ENCODE measurements around the gene MYMX. TPM values are rescaled to one million over a fixed set of nuclear protein-coding genes. Genes with fewer than 3 reads are reported as not detected.

The MYMX gene
- total and polyA plus RNA-seq, 4 donors: 0.21 TPM; not detected in 3

DNA sequence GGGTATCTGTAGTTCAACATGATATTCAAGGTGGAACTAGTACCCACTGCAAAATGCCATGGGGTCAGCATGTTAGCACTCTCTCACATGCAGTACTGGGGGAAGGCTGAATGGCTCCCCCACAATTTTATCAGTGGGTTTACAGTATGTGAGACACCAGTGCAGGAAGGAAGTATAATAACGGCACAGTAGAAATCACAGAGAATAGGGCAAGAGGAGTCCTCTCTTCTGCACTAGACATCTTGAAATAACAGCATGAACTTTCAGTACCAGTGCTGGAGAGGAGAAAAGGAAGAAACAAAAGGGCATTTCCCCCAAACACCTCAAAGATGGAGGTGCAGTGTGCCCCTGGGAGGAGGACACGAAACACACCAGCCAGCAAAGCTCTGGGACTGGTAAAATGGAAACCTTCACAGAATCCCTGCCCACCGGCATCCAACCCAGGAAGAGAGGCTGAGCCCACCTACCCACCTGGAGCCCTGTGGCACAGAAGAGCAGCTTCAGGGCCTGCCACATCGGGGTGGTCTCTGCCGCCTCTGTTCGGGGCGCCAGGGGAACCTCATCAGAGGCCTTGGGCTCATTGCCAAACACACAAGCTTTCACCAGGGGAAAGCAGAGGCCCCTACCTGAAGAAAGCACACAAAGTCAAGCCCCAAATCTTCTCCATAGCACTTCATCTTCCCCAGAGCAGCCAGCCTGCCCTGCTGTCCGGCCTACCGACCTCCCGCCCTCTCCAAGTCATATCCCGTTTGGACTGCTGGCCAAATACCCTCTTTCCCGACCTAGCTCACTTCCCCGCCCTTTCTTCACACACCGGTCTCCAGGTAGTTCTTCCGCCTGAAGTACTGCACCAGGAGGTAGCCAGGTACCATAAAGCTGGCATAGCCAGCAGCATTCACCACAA is 39.4 kb downstream of the MYMX start:
- Histone ChIP-seq H3K4me1 (ENCODE audit: control insufficient read depth in 5 of 5, insufficient read depth in 5 of 5, low read length in 5 of 5) (peaks cover 0 to 19% (median 5%) of the 10 kb centered on the region in 5 donors), H3K27ac (ENCODE audit: low read depth in 1 of 2, low read length in 1 of 2) (peak overlapping the region; percentile 89), H3K4me3 (peak overlapping the region; percentile 83), H3K9me3 (ENCODE audit: control insufficient read depth in 4 of 4, insufficient read depth in 3 of 4, low read length in 3 of 4) (no peaks in the 10 kb centered on the region), H3K27me3 (ENCODE audit: control insufficient read depth in 3 of 3, insufficient read depth in 3 of 3, low read length in 2 of 3) (no peaks in the 10 kb centered on the region), H3K9ac (ENCODE audit: insufficient read depth in 1 of 2, low read length in 2 of 2) (peak overlapping the region in 1 of 2 donors; percentile 1), H3K36me3 (ENCODE audit: control insufficient read depth in 4 of 4, insufficient read depth in 4 of 4, low read length in 4 of 4) (peaks cover 27 to 43% (median 36%) of the 10 kb centered on the region in 4 donors)
- ATAC-seq (ENCODE audit: insufficient read depth, low FRiP score) (peak; percentile 2), DNase-seq (no peak)
- 26 to 27% methylated on average over 15 of the region's 15 CpGs for WGBS, 2 donors
- TF ChIP-seq, protein P1, sequence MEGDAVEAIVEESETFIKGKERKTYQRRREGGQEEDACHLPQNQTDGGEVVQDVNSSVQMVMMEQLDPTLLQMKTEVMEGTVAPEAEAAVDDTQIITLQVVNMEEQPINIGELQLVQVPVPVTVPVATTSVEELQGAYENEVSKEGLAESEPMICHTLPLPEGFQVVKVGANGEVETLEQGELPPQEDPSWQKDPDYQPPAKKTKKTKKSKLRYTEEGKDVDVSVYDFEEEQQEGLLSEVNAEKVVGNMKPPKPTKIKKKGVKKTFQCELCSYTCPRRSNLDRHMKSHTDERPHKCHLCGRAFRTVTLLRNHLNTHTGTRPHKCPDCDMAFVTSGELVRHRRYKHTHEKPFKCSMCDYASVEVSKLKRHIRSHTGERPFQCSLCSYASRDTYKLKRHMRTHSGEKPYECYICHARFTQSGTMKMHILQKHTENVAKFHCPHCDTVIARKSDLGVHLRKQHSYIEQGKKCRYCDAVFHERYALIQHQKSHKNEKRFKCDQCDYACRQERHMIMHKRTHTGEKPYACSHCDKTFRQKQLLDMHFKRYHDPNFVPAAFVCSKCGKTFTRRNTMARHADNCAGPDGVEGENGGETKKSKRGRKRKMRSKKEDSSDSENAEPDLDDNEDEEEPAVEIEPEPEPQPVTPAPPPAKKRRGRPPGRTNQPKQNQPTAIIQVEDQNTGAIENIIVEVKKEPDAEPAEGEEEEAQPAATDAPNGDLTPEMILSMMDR (IDR thresholded peaks at IDR 0.05; ENCODE audit: control extremely low read depth, extremely low read depth): no peak

DNA sequence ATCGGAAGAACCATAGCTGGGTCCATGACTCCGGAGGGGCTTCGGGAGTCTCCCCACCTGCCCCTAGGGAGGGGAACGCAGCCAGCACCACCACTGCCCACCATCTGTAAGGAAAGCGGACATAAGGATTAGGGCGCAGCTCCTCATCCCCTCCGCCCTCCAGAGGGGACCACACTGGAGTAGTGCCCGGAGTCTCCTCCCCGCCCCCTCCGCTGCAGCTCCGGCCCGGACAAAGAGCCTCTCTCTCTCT is 40.0 kb downstream of the MYMX start:
- Histone ChIP-seq H3K4me3 (peak overlapping the region; percentile 83), H3K9ac (ENCODE audit: insufficient read depth in 1 of 2, low read length in 2 of 2) (peak overlapping the region in 1 of 2 donors; percentile 1), H3K36me3 (ENCODE audit: control insufficient read depth in 4 of 4, insufficient read depth in 4 of 4, low read length in 4 of 4) (peaks cover 22 to 44% (median 35%) of the 10 kb centered on the region in 4 donors), H3K4me1 (ENCODE audit: control insufficient read depth in 5 of 5, insufficient read depth in 5 of 5, low read length in 5 of 5) (peaks cover 0 to 19% (median 5%) of the 10 kb centered on the region in 5 donors), H3K27ac (ENCODE audit: low read depth in 1 of 2, low read length in 1 of 2) (peak overlapping the region; percentile 89), H3K27me3 (ENCODE audit: control insufficient read depth in 3 of 3, insufficient read depth in 3 of 3, low read length in 2 of 3) (no peaks in the 10 kb centered on the region), H3K9me3 (ENCODE audit: control insufficient read depth in 4 of 4, insufficient read depth in 3 of 4, low read length in 3 of 4) (no peaks in the 10 kb centered on the region)
- DNase-seq (no peak), ATAC-seq (ENCODE audit: insufficient read depth, low FRiP score) (peak; percentile 3)
- TF ChIP-seq, protein P1 (IDR thresholded peaks at IDR 0.05; ENCODE audit: control extremely low read depth, extremely low read depth): no peak
- WGBS, 2 donors: 1% methylated on average over 10 to 12 of the region's 12 CpGs

DNA sequence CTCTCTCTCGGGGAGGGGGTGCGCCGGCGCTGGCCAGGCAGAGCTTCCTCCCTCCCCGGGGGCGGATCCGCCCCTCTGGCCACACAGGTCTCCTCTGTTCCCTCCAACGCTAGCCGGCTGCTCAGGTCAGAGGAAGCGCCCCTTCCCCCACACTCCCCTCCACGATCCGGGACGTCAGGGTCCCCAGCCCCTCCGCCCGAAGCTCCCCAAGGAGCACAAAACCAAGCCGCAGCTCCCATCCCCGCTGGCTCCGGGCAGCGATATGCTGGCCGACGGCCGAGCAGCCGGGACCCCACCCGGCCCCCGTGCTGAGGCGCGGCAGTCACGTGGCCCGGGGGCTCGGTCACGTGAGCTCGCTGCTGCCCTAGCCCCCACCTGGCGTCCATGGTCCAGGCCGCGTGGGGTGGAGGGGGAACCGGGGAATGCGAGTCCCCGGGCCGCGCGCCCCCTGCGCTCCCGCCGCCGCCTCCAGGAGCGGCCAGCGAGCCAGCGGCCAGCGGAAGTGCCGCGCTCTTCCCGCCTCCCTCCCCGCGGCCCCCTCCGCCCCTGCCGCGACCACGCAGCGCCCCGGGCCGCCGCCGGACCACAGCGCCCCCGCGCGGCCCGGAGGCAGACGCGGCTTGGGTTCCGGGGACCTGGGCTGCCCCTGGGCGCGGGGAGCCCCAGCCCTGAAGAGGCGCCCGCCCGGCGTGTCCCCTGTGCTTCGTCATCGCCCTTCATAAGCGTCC is 40.5 kb downstream of the MYMX start, which contains the start of gene SLC35B2:
SLC35B2 (minus strand) TSS at position 504 of the 728 bp plus-strand sequence; CDS start at position 386, 118 bp downstream.
- ATAC-seq (ENCODE audit: insufficient read depth, low FRiP score) (peak; percentile 75), DNase-seq (peak; percentile 87 to 92 (median 88))
- H3K9me3 ChIP-seq (ENCODE audit: control insufficient read depth in 4 of 4, insufficient read depth in 3 of 4, low read length in 3 of 4): no peaks in the 10 kb centered on the region
- peak within 1 kb of the TSS; percentile 83 for H3K4me3 ChIP-seq
- peaks cover 18 to 45% (median 32%) of the 10 kb centered on the region in 4 donors for H3K36me3 ChIP-seq (ENCODE audit: control insufficient read depth in 4 of 4, insufficient read depth in 4 of 4, low read length in 4 of 4)
- H3K4me1 ChIP-seq (ENCODE audit: control insufficient read depth in 5 of 5, insufficient read depth in 5 of 5, low read length in 5 of 5): peaks cover 0 to 19% (median 5%) of the 10 kb centered on the region in 5 donors
- peak within 1 kb of the TSS; percentile 50 to 52 for H3K9ac ChIP-seq (ENCODE audit: insufficient read depth in 1 of 2, low read length in 2 of 2)
- no peaks in the 10 kb centered on the region for H3K27me3 ChIP-seq (ENCODE audit: control insufficient read depth in 3 of 3, insufficient read depth in 3 of 3, low read length in 2 of 3)
- peak within 1 kb of the TSS; percentile 89 for H3K27ac ChIP-seq (ENCODE audit: low read depth in 1 of 2, low read length in 1 of 2)
- 1% methylated on average over 68 to 80 of the region's 80 CpGs for WGBS, 2 donors
- TF ChIP-seq, protein P1 (IDR thresholded peaks at IDR 0.05; ENCODE audit: control extremely low read depth, extremely low read depth): peak; percentile 48
